ENCODE results near the gene DCST2.

- TF ChIP-seq USF2 (IDR thresholded peaks at IDR 0.05; ENCODE audit: borderline replicate concordance, low read depth, low read length) (no peak), RAD21 (IDR thresholded peaks at IDR 0.05; ENCODE audit: insufficient read depth, low read depth, low read length) (no peak), CTCF (IDR thresholded peaks at IDR 0.05 in 2 of 3, conservative IDR thresholded peaks at IDR 0.05 in 1 of 3; ENCODE audit: control insufficient read depth in 2 of 3, extremely low read depth in 1 of 3, insufficient read depth in 1 of 3, low read depth in 3 of 3, low read length in 3 of 3) (no peak), CEBPZ (IDR thresholded peaks at IDR 0.05; ENCODE audit: low read depth, low read length) (no peak), MXI1 (IDR thresholded peaks at IDR 0.05; ENCODE audit: low read depth, low read length) (no peak), MTA2 (IDR thresholded peaks at IDR 0.05; ENCODE audit: low read depth) (no peak), ZNF274 (IDR thresholded peaks at IDR 0.05; ENCODE audit: insufficient read depth, insufficient read length) (no peak), SP1 (IDR thresholded peaks at IDR 0.05; ENCODE audit: low read depth, low read length) (no peak), MTA3 (IDR thresholded peaks at IDR 0.05; ENCODE audit: borderline replicate concordance, low read length) (no peak), NFIC (IDR thresholded peaks at IDR 0.05; ENCODE audit: low read depth, low read length) (no peak), ATF2 (IDR thresholded peaks at IDR 0.05; ENCODE audit: low read length) (no peak), POLR2AphosphoS5 (IDR thresholded peaks at IDR 0.05; ENCODE audit: low read length) (no peak), CHD2 (IDR thresholded peaks at IDR 0.05; ENCODE audit: borderline replicate concordance, low read depth, low read length) (no peak), SMAD5 (IDR thresholded peaks at IDR 0.05; ENCODE audit: low read depth) (no peak)
Observed at GRCh38 chr1:155022136-155022926, 11.2 kb downstream of the DCST2 start.
